ENCODE data around the gene GPHA2.

DNA sequence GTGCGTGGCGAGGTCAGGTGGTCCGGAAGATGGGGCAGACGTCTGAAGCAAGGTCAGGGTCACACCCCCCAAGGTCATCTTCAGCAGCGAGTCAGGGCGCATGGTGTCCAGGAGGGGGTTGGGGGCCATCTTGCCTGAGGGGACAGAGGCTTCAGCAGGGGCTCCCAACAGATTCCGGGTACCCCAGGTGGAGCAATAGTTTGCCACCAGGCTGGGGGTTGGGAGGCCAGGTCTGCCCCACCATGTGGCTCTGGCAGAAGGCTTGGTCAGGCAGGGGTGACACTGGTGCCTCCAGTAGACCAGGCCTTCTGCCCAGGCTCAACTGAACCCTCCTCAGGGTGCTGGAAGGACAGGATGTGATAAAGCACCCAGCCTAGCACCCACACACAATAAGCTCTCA, 24.6 kb downstream of the GPHA2 start:
- TF ChIP-seq, protein P1, sequence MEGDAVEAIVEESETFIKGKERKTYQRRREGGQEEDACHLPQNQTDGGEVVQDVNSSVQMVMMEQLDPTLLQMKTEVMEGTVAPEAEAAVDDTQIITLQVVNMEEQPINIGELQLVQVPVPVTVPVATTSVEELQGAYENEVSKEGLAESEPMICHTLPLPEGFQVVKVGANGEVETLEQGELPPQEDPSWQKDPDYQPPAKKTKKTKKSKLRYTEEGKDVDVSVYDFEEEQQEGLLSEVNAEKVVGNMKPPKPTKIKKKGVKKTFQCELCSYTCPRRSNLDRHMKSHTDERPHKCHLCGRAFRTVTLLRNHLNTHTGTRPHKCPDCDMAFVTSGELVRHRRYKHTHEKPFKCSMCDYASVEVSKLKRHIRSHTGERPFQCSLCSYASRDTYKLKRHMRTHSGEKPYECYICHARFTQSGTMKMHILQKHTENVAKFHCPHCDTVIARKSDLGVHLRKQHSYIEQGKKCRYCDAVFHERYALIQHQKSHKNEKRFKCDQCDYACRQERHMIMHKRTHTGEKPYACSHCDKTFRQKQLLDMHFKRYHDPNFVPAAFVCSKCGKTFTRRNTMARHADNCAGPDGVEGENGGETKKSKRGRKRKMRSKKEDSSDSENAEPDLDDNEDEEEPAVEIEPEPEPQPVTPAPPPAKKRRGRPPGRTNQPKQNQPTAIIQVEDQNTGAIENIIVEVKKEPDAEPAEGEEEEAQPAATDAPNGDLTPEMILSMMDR (IDR thresholded peaks at IDR 0.05; ENCODE audit: low read depth, low read length) = no peak
- no peak for TF ChIP-seq EZH2phosphoT487 (IDR thresholded peaks at IDR 0.05; ENCODE audit: low read depth)
